Measurements from ENCODE around the gene POU2AF1.

DNA sequence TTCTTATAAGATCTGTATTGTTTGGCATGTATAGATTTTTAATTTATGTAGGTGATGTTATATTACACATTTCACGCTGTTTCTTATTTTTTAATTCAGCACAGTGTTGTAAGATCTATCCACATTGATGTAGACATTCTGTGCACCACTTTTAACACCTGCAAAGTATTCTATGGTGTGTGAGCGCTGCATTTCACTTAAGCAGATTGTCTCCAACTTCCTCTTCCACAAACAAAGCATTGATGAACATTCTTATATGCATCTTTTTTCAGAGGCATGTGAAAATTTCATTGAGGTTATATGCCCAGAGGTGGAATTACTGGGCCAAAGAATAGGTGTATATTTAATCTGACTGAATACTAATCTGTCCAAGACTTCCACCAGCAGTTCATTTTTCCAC, 3.4 kb upstream of the POU2AF1 start:
- TF ChIP-seq, protein P1, sequence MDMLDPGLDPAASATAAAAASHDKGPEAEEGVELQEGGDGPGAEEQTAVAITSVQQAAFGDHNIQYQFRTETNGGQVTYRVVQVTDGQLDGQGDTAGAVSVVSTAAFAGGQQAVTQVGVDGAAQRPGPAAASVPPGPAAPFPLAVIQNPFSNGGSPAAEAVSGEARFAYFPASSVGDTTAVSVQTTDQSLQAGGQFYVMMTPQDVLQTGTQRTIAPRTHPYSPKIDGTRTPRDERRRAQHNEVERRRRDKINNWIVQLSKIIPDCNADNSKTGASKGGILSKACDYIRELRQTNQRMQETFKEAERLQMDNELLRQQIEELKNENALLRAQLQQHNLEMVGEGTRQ (IDR thresholded peaks at IDR 0.05; ENCODE audit: low read depth, low read length), result no peak
- TF ChIP-seq, protein P1 (CRISPR knock-in tag; IDR thresholded peaks at IDR 0.05; ENCODE audit: borderline replicate concordance), result no peak
- no peak for TF ChIP-seq NFRKB (IDR thresholded peaks at IDR 0.05)
- no peak for TF ChIP-seq KLF9 (CRISPR knock-in tag; IDR thresholded peaks at IDR 0.05; ENCODE audit: low read depth)
- no peak for TF ChIP-seq FOXJ3 (CRISPR knock-in tag; IDR thresholded peaks at IDR 0.05; ENCODE audit: borderline replicate concordance)
- TF ChIP-seq EP300 (IDR thresholded peaks at IDR 0.05; ENCODE audit: low read depth in 2 of 2, low read length in 2 of 2), result no peak
- TF ChIP-seq EP300 (CRISPR knock-in tag; IDR thresholded peaks at IDR 0.05; ENCODE audit: borderline replicate concordance), result no peak
- TF ChIP-seq POLR2AphosphoS5 (IDR thresholded peaks at IDR 0.05; ENCODE audit: low read depth, low read length), result no peak
- no peak for TF ChIP-seq ZNF605 (CRISPR knock-in tag; IDR thresholded peaks at IDR 0.05)
- TF ChIP-seq, protein P2, sequence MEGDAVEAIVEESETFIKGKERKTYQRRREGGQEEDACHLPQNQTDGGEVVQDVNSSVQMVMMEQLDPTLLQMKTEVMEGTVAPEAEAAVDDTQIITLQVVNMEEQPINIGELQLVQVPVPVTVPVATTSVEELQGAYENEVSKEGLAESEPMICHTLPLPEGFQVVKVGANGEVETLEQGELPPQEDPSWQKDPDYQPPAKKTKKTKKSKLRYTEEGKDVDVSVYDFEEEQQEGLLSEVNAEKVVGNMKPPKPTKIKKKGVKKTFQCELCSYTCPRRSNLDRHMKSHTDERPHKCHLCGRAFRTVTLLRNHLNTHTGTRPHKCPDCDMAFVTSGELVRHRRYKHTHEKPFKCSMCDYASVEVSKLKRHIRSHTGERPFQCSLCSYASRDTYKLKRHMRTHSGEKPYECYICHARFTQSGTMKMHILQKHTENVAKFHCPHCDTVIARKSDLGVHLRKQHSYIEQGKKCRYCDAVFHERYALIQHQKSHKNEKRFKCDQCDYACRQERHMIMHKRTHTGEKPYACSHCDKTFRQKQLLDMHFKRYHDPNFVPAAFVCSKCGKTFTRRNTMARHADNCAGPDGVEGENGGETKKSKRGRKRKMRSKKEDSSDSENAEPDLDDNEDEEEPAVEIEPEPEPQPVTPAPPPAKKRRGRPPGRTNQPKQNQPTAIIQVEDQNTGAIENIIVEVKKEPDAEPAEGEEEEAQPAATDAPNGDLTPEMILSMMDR (CRISPR knock-in tag; IDR thresholded peaks at IDR 0.05), result no peak
- no peak for TF ChIP-seq RFX5 (IDR thresholded peaks at IDR 0.05; ENCODE audit: low read depth, low read length)
